ENCODE results near the gene MAMLD1.

DNA sequence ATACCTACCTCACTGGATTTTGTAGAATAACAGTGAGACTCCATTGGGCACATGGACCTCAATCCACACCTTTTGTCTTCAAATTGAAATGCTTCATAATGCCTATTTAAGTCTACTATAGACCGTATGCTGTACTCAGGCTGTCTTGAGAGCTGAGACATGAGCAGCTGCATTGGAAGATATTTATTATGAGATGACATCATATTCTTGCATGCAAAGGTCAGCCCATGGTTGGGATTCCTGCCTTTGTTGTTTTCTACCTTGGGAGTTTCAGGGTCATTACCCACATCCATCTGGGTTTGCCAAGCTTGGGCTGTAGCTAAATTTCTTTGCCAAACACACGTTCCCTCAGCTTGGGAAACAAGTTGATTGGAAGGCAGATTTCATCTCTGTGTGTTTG, 33.2 kb upstream of the MAMLD1 start:
- TF ChIP-seq, protein P1, sequence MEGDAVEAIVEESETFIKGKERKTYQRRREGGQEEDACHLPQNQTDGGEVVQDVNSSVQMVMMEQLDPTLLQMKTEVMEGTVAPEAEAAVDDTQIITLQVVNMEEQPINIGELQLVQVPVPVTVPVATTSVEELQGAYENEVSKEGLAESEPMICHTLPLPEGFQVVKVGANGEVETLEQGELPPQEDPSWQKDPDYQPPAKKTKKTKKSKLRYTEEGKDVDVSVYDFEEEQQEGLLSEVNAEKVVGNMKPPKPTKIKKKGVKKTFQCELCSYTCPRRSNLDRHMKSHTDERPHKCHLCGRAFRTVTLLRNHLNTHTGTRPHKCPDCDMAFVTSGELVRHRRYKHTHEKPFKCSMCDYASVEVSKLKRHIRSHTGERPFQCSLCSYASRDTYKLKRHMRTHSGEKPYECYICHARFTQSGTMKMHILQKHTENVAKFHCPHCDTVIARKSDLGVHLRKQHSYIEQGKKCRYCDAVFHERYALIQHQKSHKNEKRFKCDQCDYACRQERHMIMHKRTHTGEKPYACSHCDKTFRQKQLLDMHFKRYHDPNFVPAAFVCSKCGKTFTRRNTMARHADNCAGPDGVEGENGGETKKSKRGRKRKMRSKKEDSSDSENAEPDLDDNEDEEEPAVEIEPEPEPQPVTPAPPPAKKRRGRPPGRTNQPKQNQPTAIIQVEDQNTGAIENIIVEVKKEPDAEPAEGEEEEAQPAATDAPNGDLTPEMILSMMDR (IDR thresholded peaks at IDR 0.05; ENCODE audit: low read depth, low read length, poor library complexity, severe bottlenecking) = no peak
- TF ChIP-seq EZH2phosphoT487 (IDR thresholded peaks at IDR 0.05; ENCODE audit: borderline replicate concordance, low read length) = no peak
